Occipital lobe (tissue), 2 donors: ENCODE data around the gene PTPN4. TPM values are rescaled to one million over a fixed set of nuclear protein-coding genes. Genes with fewer than 3 reads are reported as not detected.

Experiments
- DNase-seq: peaks from one replicate; lab custom pipeline; 2025; lab: John Stamatoyannopoulos, UW
- total RNA-seq: library from RNA; depleted of rRNA; stranded (reverse); fragments of >200 nt; gene quantifications from one replicate; pipeline ENCODE4 v1.2.3, GENCODE V29; 2014

PTPN4 gene
- total RNA-seq, 1 donor from 2014 or later = 191 TPM

DNA sequence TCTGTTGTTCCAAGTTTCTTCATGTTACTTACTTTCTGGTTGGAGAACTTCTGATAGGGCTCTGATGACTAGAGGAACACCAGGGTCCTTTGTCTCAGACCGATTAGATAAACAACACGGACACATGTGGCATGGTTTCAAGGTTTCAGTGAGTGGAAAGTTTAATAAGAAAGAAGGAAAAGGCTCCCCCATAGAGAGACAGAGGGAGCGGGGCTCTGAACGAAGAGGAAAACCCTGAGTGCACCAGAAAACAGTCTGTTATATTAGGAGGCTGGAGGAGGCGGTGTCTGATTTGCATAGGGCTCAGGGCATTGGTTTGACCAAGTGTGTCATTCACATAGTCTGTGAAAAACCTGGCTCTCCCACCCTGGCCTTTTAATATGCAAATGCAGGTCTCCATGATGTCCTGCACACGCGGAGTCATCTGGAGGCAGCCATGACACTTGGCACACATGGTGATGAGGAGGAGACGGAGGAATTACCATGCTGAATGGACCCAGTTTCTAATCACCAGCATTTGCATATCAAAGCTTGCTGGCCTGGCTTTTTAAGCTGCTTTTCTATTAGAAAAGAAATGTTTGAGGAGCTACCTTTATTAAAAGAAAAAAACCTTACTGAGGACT, 94.2 kb downstream of the PTPN4 start:
- DNase-seq = no peak

DNA sequence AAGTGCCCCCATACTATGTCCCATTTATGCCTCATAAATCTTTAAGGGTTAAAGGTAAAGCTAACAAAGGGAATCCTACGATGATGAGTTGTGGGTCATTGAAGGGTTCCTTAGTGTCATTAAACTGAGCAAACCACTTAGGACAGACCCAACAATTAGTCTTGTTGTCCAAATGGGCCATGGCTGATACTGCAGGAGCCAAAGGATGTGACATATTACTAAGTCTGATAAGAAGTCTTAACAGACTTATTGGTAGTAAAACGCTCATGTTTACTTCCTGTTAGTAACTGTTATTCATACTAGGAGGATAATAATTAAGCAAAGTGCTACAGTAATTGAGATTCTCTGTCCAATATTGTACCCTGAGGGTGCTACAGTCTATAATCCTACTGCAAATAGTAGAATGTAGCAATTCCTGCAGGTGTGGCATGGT, 96.8 kb downstream of the PTPN4 start:
- no peak for DNase-seq

- DNase-seq = no peak
Measured at GRCh38 chr2:119857742-119858141, 98.0 kb downstream of the PTPN4 start.

DNA sequence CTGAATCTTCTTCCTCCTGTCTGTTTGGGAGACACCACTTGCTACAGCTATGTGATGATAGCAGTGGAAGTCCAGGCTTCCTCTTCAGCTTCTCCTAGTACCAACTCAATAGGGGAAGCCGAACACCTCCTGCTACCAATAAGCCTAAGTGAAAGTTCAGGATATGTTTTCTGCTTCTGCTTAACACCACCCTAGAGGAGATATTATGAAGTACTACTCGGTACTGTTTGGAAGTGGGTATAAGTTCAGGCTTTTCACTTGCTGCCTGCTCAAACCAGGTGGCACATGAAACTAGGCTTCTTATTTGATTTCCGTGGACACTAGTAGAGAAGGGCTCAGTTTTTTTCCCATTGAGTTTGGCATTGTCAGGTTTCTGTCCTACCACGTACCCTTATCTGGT, 99.8 kb downstream of the PTPN4 start:
- DNase-seq = no peak

GRCh38 chr2:119860924-119861323, 101.2 kb downstream of the PTPN4 start:
- no peak for DNase-seq

DNA sequence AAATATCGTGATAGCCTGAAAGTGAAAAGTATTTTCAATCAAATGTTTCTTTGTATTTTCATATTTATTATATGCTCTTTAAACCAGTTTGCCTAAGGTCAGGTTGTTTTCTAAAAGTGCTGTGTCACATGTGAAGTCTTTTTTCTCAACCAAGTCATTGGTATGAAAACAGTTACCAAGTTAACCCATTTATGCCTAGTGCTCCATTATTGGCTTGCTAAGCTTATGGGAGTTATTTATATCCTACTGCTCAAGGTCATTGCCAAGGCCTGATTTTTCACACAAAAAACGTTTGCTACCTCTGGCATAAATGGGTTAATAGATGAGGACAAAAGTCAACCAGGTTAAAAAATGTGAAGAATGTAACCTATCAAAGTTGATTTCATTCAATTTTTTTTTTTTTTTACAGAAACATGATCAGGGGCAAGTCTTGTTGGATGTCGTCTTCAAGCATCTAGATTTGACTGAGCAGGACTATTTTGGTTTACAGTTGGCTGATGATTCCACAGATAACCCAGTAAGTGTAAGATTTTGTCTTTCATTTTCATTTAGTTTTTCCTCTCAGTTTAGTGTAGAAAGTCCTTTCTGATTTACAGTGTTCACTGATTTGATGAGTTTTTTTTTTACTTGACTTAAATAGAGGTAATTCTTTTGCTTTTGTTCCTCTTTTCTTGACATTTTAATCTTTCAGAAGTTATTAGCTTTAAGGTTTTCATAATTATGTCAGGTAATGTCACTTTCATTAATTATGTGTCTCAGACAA, 102.6 kb downstream of the PTPN4 start:
- no peak for DNase-seq

GRCh38 chr2:119864318-119864717, 104.6 kb downstream of the PTPN4 start:
- DNase-seq = no peak

DNA sequence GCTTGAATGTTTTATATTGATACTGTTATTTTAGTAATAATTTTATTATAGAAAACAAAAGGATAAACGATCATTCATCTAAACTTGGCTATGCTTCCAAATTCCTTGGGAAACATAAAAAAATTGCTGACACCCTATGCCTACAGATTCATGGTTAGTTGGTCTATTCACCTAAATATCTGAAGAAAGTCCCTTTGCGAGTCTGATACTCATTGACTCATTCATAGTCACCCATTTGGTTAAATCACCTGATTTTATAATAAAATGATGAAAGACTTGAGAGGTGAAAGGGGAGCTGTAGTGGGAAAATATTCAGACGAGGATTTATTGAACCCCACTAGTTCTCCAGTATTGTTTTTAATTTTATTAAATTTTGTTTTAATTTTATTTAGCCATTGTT, 112.0 kb downstream of the PTPN4 start:
- no peak for DNase-seq

DNA sequence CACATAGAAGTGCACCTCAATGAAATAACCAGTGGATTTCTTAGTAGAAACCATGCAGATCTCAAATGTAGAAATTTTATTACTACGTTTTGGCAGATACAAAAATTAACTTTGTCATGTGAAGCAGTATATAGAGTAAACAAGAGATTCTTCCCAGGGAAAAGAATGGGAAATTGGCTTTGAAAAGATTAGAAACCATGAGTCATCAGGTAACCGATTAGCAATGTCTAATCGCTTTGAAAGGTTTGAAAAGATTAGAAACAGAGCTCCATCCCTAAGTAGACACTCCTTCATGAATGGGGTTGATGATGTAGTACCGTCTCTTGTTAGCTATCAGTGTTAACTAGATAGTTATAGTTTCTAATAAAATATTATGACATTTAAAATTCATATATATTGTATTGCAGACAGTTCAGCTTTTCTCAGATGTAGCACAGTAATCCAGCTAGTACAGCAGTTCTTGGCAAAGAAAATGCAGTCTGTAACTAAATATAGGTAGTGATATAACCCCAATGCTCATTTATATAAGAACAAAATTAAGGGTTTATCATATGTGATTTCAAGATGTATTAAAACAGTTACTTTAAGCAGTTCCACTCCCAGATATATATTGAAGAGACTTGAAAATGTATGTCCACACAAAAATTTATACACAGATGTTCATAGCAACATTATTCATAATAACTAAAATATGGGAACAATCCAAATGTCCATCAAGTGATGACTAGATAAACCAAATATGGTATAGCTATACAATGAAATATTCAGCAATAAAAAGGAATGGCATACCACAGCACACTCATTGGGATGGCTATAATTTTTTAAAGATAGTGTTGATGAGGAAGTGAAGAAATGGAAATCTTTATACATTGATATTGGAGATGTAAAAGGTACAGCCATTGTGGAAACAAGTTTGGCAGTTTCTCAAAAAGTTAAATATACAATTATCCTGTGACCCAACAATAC, 113.9 kb downstream of the PTPN4 start:
- DNase-seq = no peak

DNA sequence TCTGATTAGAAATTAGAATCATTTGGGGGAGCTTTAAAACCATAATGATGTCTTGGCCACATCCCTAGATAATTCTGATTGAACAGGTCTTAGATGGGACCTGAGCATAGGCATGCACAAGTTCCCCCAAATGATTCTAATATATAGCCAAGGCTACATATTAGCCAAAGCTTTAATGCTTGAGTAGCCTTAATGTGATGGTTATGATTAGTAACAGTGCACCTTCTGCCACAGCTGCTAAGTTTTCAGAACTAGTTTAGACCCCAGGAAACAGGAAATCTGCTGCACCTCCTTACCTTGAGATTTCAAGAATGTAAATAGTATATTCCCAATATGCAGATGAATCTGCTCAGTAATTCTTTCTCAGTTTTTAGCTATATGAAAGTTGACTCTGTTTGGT, 119.8 kb downstream of the PTPN4 start:
- DNase-seq = no peak

DNA sequence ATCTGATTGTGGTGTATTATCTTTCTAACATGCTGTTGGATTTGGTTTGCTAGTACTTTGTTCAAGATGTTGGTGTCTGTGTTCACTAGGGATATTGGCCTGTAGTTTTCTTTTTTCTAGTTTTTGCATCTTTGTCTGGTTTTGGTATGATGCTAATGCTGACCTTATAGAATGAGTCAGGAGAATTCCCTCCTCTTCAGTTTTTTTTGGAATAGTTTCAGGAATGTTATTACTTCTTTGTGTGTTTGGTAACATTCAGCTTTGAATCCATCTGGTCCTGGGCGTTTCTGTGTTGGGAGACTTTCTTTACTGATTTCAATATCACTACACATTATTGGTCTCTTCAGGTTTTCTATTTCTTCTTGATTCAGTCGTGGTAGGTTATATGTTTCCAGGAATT, 129.0 kb downstream of the PTPN4 start:
- no peak for DNase-seq

GRCh38 chr2:119897736-119898395, 138.1 kb downstream of the PTPN4 start:
- DNase-seq = no peak

DNA sequence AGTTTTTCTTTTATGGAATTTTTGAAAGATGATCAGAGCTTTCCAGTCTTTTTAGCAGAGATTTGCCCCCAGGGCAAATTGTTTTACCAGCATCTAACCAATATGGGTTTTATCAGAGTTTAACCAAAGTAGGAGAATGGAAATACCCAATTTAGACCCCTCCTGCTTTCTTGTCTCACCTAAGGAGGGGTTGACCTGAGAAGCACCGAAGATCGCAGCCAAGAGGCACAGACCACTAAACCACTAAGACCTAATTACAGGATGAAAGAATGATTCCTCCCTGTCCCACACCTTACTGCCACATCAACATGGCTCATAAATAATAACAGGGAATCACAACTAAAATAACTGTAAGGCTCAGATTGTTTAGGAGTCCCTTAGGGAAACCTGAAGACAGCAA, 141.3 kb downstream of the PTPN4 start:
- DNase-seq = no peak

DNA sequence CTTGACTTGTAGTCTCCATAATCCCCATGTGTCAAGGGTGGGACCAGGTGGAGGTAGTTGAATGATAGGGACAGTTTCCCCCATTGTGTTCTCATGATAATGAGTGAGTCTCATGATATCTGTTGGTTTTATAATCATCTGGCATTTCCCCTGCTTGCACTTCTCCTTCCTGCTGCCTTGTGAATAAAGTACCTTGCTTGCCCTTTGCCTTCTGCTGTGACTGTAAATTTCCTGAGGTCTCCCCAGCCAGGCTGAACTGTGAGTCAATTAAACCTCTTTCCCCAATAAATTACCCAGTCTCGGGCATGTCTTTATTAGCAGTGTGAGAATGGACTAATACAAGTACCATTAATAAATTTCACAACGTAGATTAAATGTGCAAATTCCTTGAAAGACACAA, 150.8 kb downstream of the PTPN4 start:
- DNase-seq = no peak

DNA sequence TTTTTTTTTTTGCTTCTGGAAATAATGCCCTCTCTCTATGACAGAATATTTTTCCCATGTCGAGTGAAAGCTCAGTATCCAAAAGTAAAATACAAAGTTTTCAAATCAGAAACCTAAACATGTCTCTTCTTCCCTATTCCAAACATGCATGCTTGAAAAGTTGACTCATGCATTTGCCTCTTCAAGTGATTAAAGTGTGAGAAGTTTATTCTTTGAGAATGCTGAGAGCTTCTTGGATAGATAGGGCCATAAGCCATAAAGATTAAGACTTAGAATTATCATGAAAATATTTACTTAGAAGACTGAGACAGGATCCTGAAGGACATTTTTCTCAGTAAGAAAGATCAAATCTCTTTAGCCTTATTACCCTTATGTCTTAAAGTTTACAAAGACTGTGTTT, 154.5 kb downstream of the PTPN4 start:
- DNase-seq = no peak

GRCh38 chr2:119921825-119922224, 162.1 kb downstream of the PTPN4 start:
- DNase-seq = no peak

GRCh38 chr2:119922699-119923098, 163.0 kb downstream of the PTPN4 start:
- no peak for DNase-seq

- DNase-seq = no peak
Measured at GRCh38 chr2:119929537-119929936, 169.8 kb downstream of the PTPN4 start.

- DNase-seq = no peak
Measured at GRCh38 chr2:119932809-119933208, 173.1 kb downstream of the PTPN4 start.

DNA sequence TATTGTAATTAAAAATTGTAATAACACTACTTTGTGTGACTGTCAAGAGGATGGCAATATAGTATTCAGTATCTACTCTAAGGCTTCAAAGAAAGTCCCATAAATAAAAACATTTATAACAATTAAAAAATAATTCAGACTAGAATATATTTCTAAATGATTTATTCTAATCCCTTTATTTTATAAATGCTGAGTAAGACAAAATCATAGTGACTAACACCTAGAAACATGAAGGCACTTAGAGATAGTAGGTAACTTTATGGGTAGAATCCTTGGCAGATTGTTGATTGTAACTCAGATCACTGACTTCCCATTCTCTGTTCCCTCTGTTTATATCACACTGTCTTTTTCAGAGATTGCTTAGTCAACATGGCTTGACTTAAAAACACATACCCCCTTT, 174.6 kb downstream of the PTPN4 start:
- DNase-seq = no peak

DNA sequence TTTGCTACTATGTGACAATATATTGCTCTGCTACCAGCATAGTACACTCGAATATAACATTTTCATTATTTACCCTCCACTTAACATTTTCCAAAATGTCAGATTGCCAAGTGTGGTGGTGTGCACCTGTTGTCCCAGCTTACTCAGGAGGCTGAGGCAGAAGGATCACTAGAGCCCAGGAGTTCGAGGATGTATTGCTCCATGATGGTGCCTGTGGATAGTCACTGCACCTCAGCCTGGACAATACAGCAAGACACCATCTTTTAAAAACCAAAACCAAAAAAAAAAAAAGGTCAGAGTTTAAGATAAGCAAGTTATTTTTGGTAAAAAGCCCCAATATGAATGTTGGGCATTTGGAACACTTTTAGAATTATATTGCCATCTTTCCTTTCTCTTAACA, 178.0 kb downstream of the PTPN4 start:
- no peak for DNase-seq

GRCh38 chr2:119939915-119940314, 180.2 kb downstream of the PTPN4 start:
- no peak for DNase-seq
